Endothelial cell of umbilical vein (primary cell): ENCODE measurements around the gene KLK5. TPM values are rescaled to one million over a fixed set of nuclear protein-coding genes. Genes with fewer than 3 reads are reported as not detected.

ENCODE experiments used
- BruUV-seq: library from RNA; stranded (reverse); fragments of 400-500 nt; replicated peaks from 2 replicates; lab custom pipeline; 2021; lab: Mats Ljungman, UMichigan
- CTCF ChIA-PET: fragments of 300-600, 350-600 bp; sonication (Branson Sonifier 250); formaldehyde crosslinking; loops from one replicate; lab custom pipeline; 2021; ENCODE audit warnings: antibody characterized with exemption, inconsistent platforms; lab: Charles Lee
- POLR2A ChIA-PET: fragments of 300-600, 350-600 bp; sonication (Branson Sonifier 250); formaldehyde crosslinking; loops from one replicate; lab custom pipeline; 2021; ENCODE audit warnings: antibody characterized with exemption, inconsistent platforms; lab: Charles Lee
- DNase-seq: peaks from one replicate; pipeline ENCODE4 v3.0.0-alpha.2; 2011; ENCODE audit warnings: low read depth, low spot score
- FAIRE-seq: peaks from 2 replicates; lab custom pipeline; 2011; peaks lifted over from hg19 to GRCh38; lab: Jason Lieb, UNC
- H2AFZ ChIP-seq: 2 replicates; pipeline ENCODE4 v1.6.0; 2012; ENCODE audit warnings: low read depth, low read length, control low read depth, inconsistent platforms
- H3K27ac ChIP-seq: 2 replicates; pipeline ENCODE4 v1.5.1; 2011; ENCODE audit warnings: low read depth, mild to moderate bottlenecking, control low read depth, low read length, moderate library complexity; ENCODE audit not compliant: insufficient read depth
- H3K27me3 ChIP-seq, 2 experiments: 2 replicates each; pipeline versions ENCODE4 v1.6.0 to v1.6.1; 2011; ENCODE audit warnings: low read length in 2 of 2, mixed read lengths in 1 of 2; ENCODE audit not compliant: control insufficient read depth in 2 of 2, insufficient read depth in 2 of 2
- H3K36me3 ChIP-seq, 2 experiments: 2 replicates in 1 of 2; 3 replicates in 1 of 2; pipeline ENCODE4 v1.5.1; 2011; ENCODE audit warnings: low read length in 2 of 2, mild to moderate bottlenecking in 1 of 2, moderate library complexity in 1 of 2; ENCODE audit not compliant: control insufficient read depth in 2 of 2, insufficient read depth in 2 of 2; ENCODE audit errors: extremely low read depth in 1 of 2
- H3K4me1 ChIP-seq: 3 replicates; pipeline ENCODE4 v1.5.1; 2011; ENCODE audit warnings: mild to moderate bottlenecking, low read length; ENCODE audit not compliant: control insufficient read depth, insufficient read depth; ENCODE audit errors: extremely low read depth
- H3K4me2 ChIP-seq: 2 replicates; pipeline ENCODE4 v1.6.1; 2011; ENCODE audit warnings: low read length, control low read depth, mixed read lengths; ENCODE audit not compliant: insufficient read depth
- H3K4me3 ChIP-seq, 3 experiments: fragments of 200-600 bp in 1 of 3; sonication (generic), shearing (Covaris generic) in 1 of 3; replicated peaks in 1 of 3; 2 replicates each; pipeline ENCODE4 v1.5.1; 2011 to 2016; ENCODE audit warnings: control low read depth in 3 of 3, low read length in 3 of 3, mild to moderate bottlenecking in 2 of 3, inconsistent platforms in 1 of 3, low read depth in 1 of 3, moderate library complexity in 1 of 3; ENCODE audit not compliant: insufficient read depth in 1 of 3
- H3K79me2 ChIP-seq: 2 replicates; pipeline ENCODE4 v1.6.0; 2012; ENCODE audit warnings: low read length, inconsistent platforms; ENCODE audit not compliant: control insufficient read depth, insufficient read depth
- H3K9ac ChIP-seq: replicated peaks from 2 replicates; pipeline ENCODE3; 2011; ENCODE audit warnings: low read length, control low read depth; ENCODE audit not compliant: insufficient read depth; ENCODE audit errors: extremely low read depth
- H3K9me1 ChIP-seq: replicated peaks from 3 replicates; pipeline ENCODE4 v1.6.0; 2011; ENCODE audit warnings: mild to moderate bottlenecking, low read length; ENCODE audit not compliant: control insufficient read depth, insufficient read depth; ENCODE audit errors: extremely low read depth
- H3K9me3 ChIP-seq: replicated peaks from 2 replicates; pipeline ENCODE4 v1.5.1; 2012; ENCODE audit warnings: low read length, inconsistent platforms; ENCODE audit not compliant: control insufficient read depth, insufficient read depth
- H4K20me1 ChIP-seq: replicated peaks from 2 replicates; pipeline ENCODE3; 2011; ENCODE audit warnings: mild to moderate bottlenecking, low read length; ENCODE audit not compliant: control insufficient read depth, insufficient read depth; ENCODE audit errors: extremely low read depth
- CTCF ChIP-seq, 2 donors: IDR thresholded peaks; 1 replicate in 1 of 2; 2 replicates in 1 of 2; pipeline ENCODE4 v1.5.1; 2011; ENCODE audit warnings: low read length in 2 of 2, mild to moderate bottlenecking in 2 of 2, moderate library complexity in 2 of 2, control low read depth in 1 of 2, inconsistent platforms in 1 of 2, low read depth in 1 of 2; ENCODE audit not compliant: insufficient read depth in 1 of 2; ENCODE audit errors: extremely low read depth in 1 of 2
- EZH2 ChIP-seq: IDR thresholded peaks from 2 replicates; pipeline ENCODE4 v1.6.1; 2012; ENCODE audit warnings: borderline replicate concordance, low read depth, mild to moderate bottlenecking, moderate library complexity, low read length, inconsistent platforms; ENCODE audit not compliant: severe bottlenecking
- FOS ChIP-seq: IDR thresholded peaks from 2 replicates; pipeline ENCODE4 v1.6.1; 2011; ENCODE audit warnings: mild to moderate bottlenecking, low read length, moderate library complexity, borderline replicate concordance; ENCODE audit not compliant: insufficient read depth
- GATA2 ChIP-seq: IDR thresholded peaks from 2 replicates; pipeline ENCODE4 v1.7.0; 2011; ENCODE audit warnings: low read depth, mild to moderate bottlenecking, moderate library complexity, mixed read lengths, low read length; ENCODE audit not compliant: insufficient read length, insufficient read depth
- JUN ChIP-seq: IDR thresholded peaks from 2 replicates; pipeline ENCODE4 v1.6.1; 2011; ENCODE audit warnings: borderline replicate concordance, low read depth; ENCODE audit not compliant: insufficient read length, insufficient read depth
- MAX ChIP-seq: IDR thresholded peaks from 2 replicates; pipeline ENCODE4 v1.6.1; 2011; ENCODE audit not compliant: insufficient read depth, insufficient read length
- MYC ChIP-seq: IDR thresholded peaks from one replicate; pipeline ENCODE4 v1.6.1; 2011; ENCODE audit warnings: mild to moderate bottlenecking, low read depth, low read length
- POLR2A ChIP-seq: IDR thresholded peaks from 2 replicates; pipeline ENCODE4 v1.6.1; 2012; ENCODE audit warnings: low read depth, mild to moderate bottlenecking, control low read depth, low read length
- POLR2AphosphoS5 ChIP-seq: IDR thresholded peaks from 2 replicates; pipeline ENCODE4 v1.6.1; 2012; ENCODE audit warnings: low read depth, mild to moderate bottlenecking, control low read depth, low read length, moderate library complexity; ENCODE audit not compliant: insufficient read depth
- dilution Hi-C: fragments of 300-500 bp; cut with MboI; formaldehyde crosslinking; loops from one replicate; pipeline ENCODE4 v1.15.0; 2019; ENCODE audit warnings: low sequenced_read_pairs; ENCODE audit not compliant: extremely low pct_ligation_motif_present
- intact Hi-C: fragments of 100-400 bp; cut with micrococcal nuclease; formaldehyde crosslinking; loops from one replicate; pipeline ENCODE4 v1.10.0; 2022
- polyA plus RNA-seq, 4 experiments: library from polyadenylated mRNA; depleted of rRNA in 3 of 4; stranded (reverse) in 3 of 4; unstranded in 1 of 4; fragments of >200 nt; gene quantifications; 2 replicates each; pipeline versions ENCODE4 v1.2.1 to v1.2.3, GENCODE V29; 2011 to 2012; ENCODE audit warnings: missing spikeins in 1 of 4
- total RNA-seq: library from RNA; stranded (reverse); gene quantifications from 2 replicates; pipeline ENCODE4 v1.2.3, GENCODE V29; 2021

Gene KLK5
- total and polyA plus RNA-seq, 2 donors (not counting 3 experiments of a cell fraction or from before 2014, with no cell fraction given) = not detected

GRCh38 chr19:50962245-50962644, 9.4 kb upstream of the KLK5 start:
- H2AFZ ChIP-seq = no peak overlapping the region
- CTCF ChIA-PET = no interaction called here
- POLR2A ChIA-PET = no interaction called here
- no peaks in the 10 kb centered on the region for H3K4me1 ChIP-seq
- H3K9ac ChIP-seq = no peak overlapping the region
- FAIRE-seq (no peak), DNase-seq (no peak)
- no peaks in the 10 kb centered on the region for H3K9me3 ChIP-seq
- H3K27ac ChIP-seq = no peak overlapping the region
- no TSS peak for BruUV-seq
- no peak overlapping the region for H3K4me2 ChIP-seq
- H4K20me1 ChIP-seq = no peaks in the 10 kb centered on the region
- intact Hi-C loops (no loop called here), dilution Hi-C loops (no loop called here)
- H3K79me2 ChIP-seq = no peaks in the 10 kb centered on the region
- H3K27me3 ChIP-seq = no peaks in the 10 kb centered on the region
- no peaks in the 10 kb centered on the region for H3K9me1 ChIP-seq
- H3K4me3 ChIP-seq = no peak overlapping the region
- TF ChIP-seq GATA2 = no peak
- no peaks in the 10 kb centered on the region for H3K36me3 ChIP-seq

- no TSS peak for BruUV-seq
- CTCF ChIA-PET = no interaction called here
- Histone ChIP-seq H3K9ac (no peak overlapping the region), H3K27ac (no peak overlapping the region), H3K4me3 (no peak overlapping the region), H2AFZ (no peak overlapping the region), H3K79me2 (no peaks in the 10 kb centered on the region), H3K9me1 (no peaks in the 10 kb centered on the region), H4K20me1 (no peaks in the 10 kb centered on the region), H3K4me2 (no peak overlapping the region), H3K27me3 (no peaks in the 10 kb centered on the region), H3K36me3 (no peaks in the 10 kb centered on the region), H3K9me3 (no peaks in the 10 kb centered on the region), H3K4me1 (no peaks in the 10 kb centered on the region)
- POLR2A ChIA-PET = no interaction called here
- intact Hi-C loops = no loop called here
- FAIRE-seq = no peak
- dilution Hi-C loops = no loop called here
- TF ChIP-seq EZH2 = no peak
- no peak for TF ChIP-seq POLR2AphosphoS5
- no peak for TF ChIP-seq MYC
- TF ChIP-seq JUN = no peak
- no peak for TF ChIP-seq MAX
- no peak for TF ChIP-seq GATA2
- no peak for TF ChIP-seq CTCF (IDR thresholded peaks at IDR 0.05; ENCODE audit: extremely low read depth in 1 of 2, insufficient read depth in 1 of 2, low read depth in 1 of 2, low read length in 2 of 2)
- no peak for TF ChIP-seq FOS
- no peak for TF ChIP-seq POLR2A
- DNase-seq = no peak
Measured at GRCh38 chr19:50959731-50960500, 7.1 kb upstream of the KLK5 start.
